GM18508 (cell line): Measurements from ENCODE around the gene DES.

Source experiments
- ATAC-seq: cut with Tn5 transposase; IDR thresholded peaks from one replicate; pipeline ENCODE4 v1.9.1; 2021; ENCODE audit warnings: moderate number of reproducible peaks; ENCODE audit not compliant: insufficient read depth, unreplicated experiment

DES gene

DNA sequence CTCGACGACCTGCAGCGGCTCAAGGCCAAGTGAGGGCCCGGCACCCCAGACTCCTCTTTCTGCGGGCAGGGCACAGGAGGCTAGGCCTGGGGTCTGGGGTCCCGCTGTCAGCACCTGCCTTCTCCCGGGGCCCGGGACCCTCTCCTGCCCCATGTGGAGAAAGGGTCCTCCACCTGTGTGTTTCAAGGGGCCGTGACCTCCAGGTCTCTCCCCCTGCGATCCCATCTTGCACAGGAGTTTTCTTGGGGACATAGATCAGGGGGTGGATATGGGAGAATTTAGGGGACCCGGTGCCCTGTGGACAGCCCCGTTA is 791 bp downstream of the DES start:
- no peak for ATAC-seq

DNA sequence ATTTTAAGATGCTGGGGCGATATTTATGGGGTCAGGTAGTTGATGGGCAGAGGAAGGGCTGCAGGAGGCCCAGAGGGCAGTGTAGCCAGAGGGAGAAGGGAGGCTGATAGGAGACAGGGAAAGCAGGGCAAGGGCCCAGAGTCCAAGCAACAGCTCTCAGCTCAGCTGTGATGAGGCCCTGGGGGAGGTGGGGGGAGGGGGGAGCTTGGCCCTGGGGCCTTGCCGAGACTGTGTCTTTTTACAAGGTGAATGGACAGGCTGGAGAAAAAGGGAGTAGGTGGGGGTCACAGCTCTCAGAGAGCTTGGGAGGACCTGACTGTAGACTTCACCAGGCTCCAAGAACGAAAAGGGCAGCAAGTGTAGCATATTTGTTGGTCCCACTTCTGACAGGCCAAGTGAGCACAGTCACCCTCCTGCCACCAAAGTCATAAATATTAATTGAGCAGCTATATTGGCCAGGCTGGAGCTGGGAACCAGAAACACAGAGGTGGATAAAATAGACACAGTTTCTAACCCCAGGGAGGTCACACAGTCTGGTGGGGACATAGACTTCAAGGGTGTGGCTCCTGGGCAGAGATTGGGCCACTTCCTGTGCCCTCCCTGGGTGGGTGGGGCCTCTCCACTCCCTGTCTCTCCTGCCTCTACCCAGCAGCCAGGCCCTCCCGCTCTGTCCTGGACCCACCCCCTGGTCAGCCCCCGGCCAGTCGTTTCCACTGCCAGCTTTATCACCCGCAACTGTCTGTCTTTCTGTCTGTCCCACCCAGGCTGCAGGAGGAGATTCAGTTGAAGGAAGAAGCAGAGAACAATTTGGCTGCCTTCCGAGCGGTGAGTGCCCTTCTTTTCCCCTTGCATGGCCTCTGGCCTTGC is 1.4 kb downstream of the DES start:
- ATAC-seq: no peak

DNA sequence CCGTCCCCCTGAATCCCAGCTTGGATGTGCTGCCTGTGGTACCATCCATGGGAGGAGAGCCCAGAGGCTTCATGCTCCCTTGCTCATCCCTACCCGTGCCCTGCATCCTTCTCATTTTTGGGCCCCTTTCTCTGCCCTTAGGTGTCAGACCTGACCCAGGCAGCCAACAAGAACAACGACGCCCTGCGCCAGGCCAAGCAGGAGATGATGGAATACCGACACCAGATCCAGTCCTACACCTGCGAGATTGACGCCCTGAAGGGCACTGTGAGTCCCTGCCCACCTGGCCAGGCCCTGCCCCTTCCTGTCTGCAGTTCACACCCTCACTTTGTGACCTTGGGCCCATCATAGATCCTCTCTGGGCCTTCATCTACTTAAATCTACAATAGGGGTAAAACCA is 2.5 kb downstream of the DES start:
- no peak for ATAC-seq

- no peak for ATAC-seq
These were observed 3.1 kb downstream of the DES start for GRCh38 chr2:219421323-219421722.

DNA sequence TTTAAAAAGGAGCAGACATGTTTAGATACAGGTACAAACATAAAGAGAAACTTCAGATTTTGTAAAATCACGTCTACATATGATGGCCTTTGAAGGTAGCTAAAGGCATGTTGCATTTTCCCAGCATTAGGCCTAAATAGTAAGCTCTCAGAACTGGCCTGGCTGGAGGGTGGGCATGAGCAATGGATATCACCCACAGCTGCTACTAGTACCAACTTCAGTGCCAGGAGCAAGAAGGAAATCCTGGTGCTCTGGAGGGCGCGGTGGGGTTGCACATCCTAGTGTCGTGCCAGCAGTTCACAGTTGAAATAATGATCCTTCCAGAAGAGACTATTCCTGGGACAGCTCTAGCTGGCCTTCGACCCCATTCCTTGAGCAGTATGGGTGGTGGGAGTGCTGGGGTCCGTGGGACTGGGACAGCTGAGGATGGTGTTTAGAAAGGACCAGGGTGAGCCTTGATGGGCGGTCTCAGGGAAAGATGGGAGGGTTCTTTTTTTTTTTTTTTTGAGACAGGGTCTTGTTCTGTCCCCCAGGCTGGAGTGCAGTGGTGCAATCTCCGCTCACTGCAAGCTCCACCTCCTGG is 4.9 kb downstream of the DES start:
- no peak for ATAC-seq

GRCh38 chr2:219423652-219424377 is 5.6 kb downstream of the DES start:
- no peak for ATAC-seq

DNA sequence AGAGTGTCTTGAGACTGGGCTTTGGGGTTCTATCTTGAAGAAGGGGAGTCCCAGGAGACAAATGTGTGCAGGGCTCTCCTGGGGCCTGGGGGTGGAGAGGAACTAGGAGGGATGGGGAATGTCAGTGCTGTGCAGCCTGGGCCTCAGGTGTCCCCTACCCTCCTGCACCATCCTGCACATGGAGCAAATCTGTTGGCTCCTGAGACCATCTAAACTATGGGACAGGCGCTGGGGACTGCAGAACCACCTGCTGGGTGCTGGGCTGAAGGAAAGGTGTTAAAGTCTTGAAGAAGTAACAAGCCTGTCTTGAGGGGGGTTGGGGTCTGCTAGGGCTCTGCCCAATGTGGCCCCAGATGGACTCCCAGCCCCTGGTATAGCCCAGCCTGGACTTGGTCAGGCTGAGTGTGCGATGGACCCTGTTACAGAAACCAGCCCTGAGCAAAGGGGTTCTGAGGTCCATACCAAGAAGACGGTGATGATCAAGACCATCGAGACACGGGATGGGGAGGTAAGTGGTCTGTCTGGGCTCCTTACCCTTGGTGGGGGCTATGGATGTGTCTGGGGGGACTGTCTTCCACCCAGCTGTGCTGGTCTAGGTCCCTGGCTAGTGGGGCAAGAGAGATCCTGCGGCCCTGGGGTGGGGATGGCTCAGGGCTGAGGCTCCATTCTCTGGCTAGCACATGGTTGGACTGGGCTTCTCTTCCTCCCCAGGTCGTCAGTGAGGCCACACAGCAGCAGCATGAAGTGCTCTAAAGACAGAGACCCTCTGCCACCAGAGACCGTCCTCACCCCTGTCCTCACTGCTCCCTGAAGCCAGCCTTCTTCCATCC is 7.3 kb downstream of the DES start:
- ATAC-seq: no peak

GRCh38 chr2:219426068-219426443 is 7.9 kb downstream of the DES start:
- no peak for ATAC-seq

DNA sequence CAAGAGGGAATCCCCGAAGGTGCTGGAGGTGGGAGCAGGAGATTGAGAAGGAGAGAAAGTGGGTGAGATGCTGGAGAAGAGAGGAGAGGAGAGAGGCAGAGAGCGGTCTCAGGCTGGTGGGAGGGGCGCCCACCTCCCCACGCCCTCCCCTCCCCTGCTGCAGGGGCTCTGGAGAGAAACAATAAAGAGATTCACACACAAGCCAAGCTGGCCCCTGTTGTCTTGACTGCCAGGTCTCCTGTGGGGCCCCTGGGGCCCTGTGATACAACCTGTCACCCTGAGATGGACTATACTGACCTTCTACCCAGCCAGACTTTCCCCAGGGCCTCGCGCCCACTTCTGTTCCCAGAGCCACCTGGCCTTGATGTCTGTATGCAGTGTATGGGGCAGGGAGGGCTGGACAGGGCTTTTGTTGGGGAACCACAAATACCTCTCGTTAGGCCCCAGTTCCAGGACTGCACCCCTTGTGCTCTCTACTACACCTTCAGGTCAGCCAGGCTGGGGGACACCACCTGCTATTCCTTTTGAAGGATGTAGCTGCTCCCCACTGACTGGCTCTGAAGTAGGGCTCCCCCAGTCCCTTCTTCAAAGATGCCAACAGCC is 8.5 kb downstream of the DES start:
- ATAC-seq: no peak

DNA sequence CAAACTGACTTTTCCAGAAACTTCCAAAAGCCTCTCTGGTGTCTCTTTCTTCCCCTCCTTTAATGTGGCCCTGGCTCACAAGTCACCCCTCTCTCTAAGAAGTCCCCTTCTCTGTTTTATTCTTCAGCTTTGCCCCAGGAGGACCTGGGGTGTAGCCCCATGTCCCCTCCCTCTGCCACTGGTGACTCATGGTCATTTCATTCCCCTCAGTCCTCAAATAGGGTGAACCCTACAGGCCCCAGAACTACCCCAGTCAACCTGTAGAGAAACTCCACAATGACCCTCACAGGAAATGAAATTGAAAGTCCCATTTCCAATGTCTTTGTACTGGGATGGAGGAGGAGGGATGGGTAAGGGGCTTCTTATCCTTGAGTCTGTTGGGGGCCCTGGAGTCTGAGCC is 10.3 kb downstream of the DES start:
- no peak for ATAC-seq

DNA sequence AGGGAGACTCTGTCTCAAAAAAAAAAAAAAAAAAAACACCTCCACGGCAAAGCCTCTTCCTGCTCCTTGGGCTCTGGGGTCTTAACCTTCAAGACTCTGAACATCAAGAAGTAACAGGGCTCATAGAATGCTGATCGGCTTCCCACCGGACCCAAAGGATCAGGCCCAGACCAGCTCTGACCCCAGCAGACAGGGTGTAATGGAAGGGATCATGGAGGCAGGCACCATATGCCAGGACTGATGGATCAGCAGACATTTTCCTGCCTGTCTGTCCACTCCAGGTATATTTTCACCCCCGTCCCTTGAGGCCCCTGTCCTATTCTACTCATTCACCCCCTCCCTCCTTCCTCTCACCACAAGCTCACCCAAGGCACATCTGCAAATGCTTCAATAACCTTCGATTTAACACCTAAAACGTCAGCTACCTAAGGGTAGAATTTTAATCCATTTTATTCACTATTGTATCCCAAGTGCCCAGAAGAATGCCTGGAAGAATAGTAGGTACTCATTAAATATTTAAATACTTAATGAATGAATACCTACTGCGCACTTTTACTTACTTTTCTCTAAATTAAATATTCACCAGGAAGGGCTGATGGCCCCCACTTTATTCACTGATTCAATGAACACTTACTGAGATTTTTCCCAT is 11.9 kb downstream of the DES start:
- ATAC-seq: no peak

DNA sequence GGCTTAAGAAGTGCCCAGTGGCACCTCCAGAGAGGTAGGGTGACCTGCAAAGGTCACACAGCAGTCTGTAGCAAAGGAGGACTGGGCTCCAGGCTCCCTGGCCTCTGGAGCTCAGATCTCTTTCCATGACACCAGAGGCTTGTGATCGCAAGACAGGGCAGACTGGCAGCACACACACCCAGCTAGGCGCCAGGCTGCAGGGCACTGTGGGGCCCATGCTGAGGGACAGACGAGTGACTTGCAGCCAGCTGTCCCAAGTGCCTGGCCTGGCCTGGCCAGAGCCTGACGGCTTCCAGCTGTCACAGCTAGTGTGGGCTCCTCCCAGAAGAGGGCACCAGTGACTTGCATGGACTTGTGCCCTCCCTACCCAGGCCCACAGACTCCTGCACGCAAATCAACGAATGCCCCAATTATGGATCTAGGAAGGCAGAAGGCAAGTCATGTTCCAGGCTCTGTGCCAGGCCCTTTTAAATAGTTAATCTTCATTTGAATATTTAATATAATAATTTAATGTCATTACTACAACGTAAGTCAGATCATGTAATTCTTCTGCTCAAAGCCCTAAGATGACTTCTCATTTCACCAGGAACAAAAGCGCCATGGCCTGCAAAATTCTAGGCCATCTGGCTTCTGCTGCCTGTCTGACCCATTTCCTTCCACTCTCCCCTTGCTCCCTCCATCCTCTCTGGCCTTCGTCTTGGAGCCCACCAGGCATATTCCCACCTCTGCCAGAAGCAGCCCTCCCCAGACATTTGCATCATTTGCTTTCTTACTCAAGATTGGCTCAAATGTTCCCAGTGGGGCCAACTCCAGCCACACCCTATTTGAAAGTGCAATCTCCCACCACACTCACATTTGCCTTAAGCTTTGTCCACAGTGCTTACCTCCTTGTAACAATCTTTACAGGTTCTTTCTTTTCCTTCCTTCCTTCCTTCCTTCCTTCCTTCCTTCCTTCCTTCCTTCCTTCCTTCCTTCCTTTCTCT is 12.7 kb downstream of the DES start:
- ATAC-seq: no peak

GRCh38 chr2:219433666-219434467 is 15.7 kb downstream of the DES start:
- ATAC-seq: no peak

DNA sequence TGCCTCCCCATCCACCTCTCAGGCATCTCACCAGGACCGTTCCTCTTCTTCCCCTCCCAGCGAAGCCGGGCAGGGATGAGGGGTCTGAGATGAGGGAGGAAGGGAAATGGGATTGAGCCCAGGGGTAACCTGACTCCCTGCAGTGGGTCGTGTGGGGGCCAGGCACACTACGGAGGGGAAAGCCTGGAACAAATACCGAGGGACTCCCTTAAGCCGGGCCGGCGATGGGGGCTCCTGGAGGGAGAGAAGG is 16.2 kb downstream of the DES start:
- no peak for ATAC-seq

- no peak for ATAC-seq
These were observed 16.7 kb downstream of the DES start, which contains the start of gene SPEG for GRCh38 chr2:219434718-219435525. Gene SPEG (plus strand): TSS chr2:219434843. CDS start chr2:219434978, 135 bp downstream.

GRCh38 chr2:219435701-219436100 is 17.5 kb downstream of the DES start:
- ATAC-seq: no peak

- ATAC-seq: no peak
These were observed 18.3 kb downstream of the DES start for GRCh38 chr2:219436491-219436890.
